OCI-LY7 (cell line): Measurements from ENCODE around the gene HSF2BP. TPM values are rescaled to one million over a fixed set of nuclear protein-coding genes. Genes with fewer than 3 reads are reported as not detected.

ENCODE experiments used
- Bru-seq: library from RNA; stranded (reverse); fragments of 400-500 nt; gene quantifications from one replicate; lab custom pipeline; 2021; lab: Mats Ljungman, UMichigan
- BruChase-seq, 2 experiments: library from RNA; stranded (reverse); fragments of 400-500 nt; gene quantifications; one replicate each; lab custom pipeline; 2021; lab: Mats Ljungman, UMichigan
- BruUV-seq: library from RNA; stranded (reverse); fragments of 400-500 nt; replicated peaks from 2 replicates; lab custom pipeline; 2021; lab: Mats Ljungman, UMichigan
- CTCF ChIA-PET: fragments of 300-600 bp; sonication (Branson Sonifier 250); formaldehyde crosslinking; loops from one replicate; lab custom pipeline; 2022; ENCODE audit warnings: antibody characterized with exemption; ENCODE audit not compliant: unreplicated experiment; lab: Charles Lee
- POLR2A ChIA-PET: fragments of 300-600 bp; sonication (Branson Sonifier 250); formaldehyde crosslinking; loops from one replicate; lab custom pipeline; 2022; ENCODE audit warnings: antibody characterized with exemption; lab: Charles Lee
- DNase-seq: peaks from one replicate; pipeline ENCODE4 v3.0.0-alpha.2; 2015; ENCODE audit warnings: low spot score
- H2AFZ ChIP-seq: fragments of 200-600 bp; sonication (generic), shearing (Covaris generic); 2 replicates; pipeline ENCODE4 v1.6.1; 2014; ENCODE audit warnings: mild to moderate bottlenecking, antibody characterized with exemption, low read length, moderate library complexity
- H3K27ac ChIP-seq: fragments of 200-600 bp; sonication (generic); 2 replicates; pipeline ENCODE4 v1.5.1; 2014; ENCODE audit warnings: mixed run types, low read depth, mild to moderate bottlenecking, moderate library complexity, low read length, inconsistent platforms; ENCODE audit not compliant: poor library complexity, severe bottlenecking
- H3K36me3 ChIP-seq: fragments of 200-600 bp; sonication (generic); 2 replicates; pipeline ENCODE4 v1.6.1; 2014; ENCODE audit warnings: mild to moderate bottlenecking, antibody characterized with exemption, low read length, moderate library complexity, mixed read lengths; ENCODE audit not compliant: insufficient read depth
- H3K4me1 ChIP-seq: fragments of 200-600 bp; sonication (generic); 2 replicates; pipeline ENCODE4 v1.5.1; 2014; ENCODE audit warnings: mild to moderate bottlenecking, low read length; ENCODE audit not compliant: insufficient read depth, poor library complexity, severe bottlenecking
- H3K4me2 ChIP-seq: fragments of 200-600 bp; sonication (generic); 2 replicates; pipeline ENCODE4 v1.6.1; 2014; ENCODE audit warnings: mild to moderate bottlenecking, low read length
- H3K4me3 ChIP-seq: fragments of 200-600 bp; sonication (generic); 2 replicates; pipeline ENCODE4 v1.5.1; 2014; ENCODE audit warnings: mild to moderate bottlenecking, low read depth, low read length; ENCODE audit not compliant: poor library complexity, severe bottlenecking
- H3K79me2 ChIP-seq: fragments of 200-600 bp; sonication (generic); 2 replicates; pipeline ENCODE4 v1.6.1; 2016; ENCODE audit warnings: low read depth, mild to moderate bottlenecking, low read length, moderate library complexity, mixed read lengths; ENCODE audit not compliant: insufficient read depth
- H3K9me2 ChIP-seq: fragments of 200-600 bp; sonication (generic); 2 replicates; pipeline ENCODE4 v1.6.1; 2016; ENCODE audit warnings: mild to moderate bottlenecking, low read length, mixed read lengths; ENCODE audit not compliant: insufficient read depth
- H3K9me3 ChIP-seq: fragments of 200-600 bp; sonication (generic); 2 replicates; pipeline ENCODE4 v1.6.1; 2014; ENCODE audit warnings: mild to moderate bottlenecking, mixed run types, low read length, mixed read lengths
- H4K20me1 ChIP-seq: fragments of 200-600 bp; sonication (generic); 2 replicates; pipeline ENCODE4 v1.6.1; 2014; ENCODE audit warnings: mild to moderate bottlenecking, antibody characterized with exemption, low read length, moderate library complexity, mixed read lengths; ENCODE audit not compliant: insufficient read depth
- CTCF ChIP-seq: fragments of 200-600 bp; sonication (generic); conservative IDR thresholded peaks from 2 replicates; pipeline ENCODE4 v1.5.1; 2014; ENCODE audit warnings: mild to moderate bottlenecking, antibody characterized with exemption, low read length, moderate library complexity, mixed read lengths
- EZH2phosphoT487 ChIP-seq: fragments of 200-600 bp; sonication (generic); IDR thresholded peaks from 2 replicates; pipeline ENCODE4 v1.6.1; 2018; ENCODE audit warnings: low read depth, borderline replicate concordance, mild to moderate bottlenecking, mixed run types, antibody characterized with exemption, low read length, moderate library complexity, mixed read lengths
- intact Hi-C: fragments of 100-400 bp; cut with micrococcal nuclease; formaldehyde crosslinking; loops from one replicate; pipeline ENCODE4 v1.10.0; 2022; ENCODE audit not compliant: unreplicated experiment
- long read RNA-seq: library from polyadenylated mRNA; stranded (forward); transcript quantifications from one replicate; pipeline ENCODE4 v2.0.0, GENCODE V29; 2022
- total RNA-seq, 2 experiments: library from RNA; depleted of rRNA in 1 of 2; stranded (reverse); fragments of >200 nt in 1 of 2; shearing (Covaris generic) in 1 of 2; gene quantifications; 2 replicates each; pipeline ENCODE4 v1.2.3, GENCODE V29; 2014 to 2022

Gene HSF2BP
- total RNA-seq (2014; rRNA removed; shearing (Covaris generic)) (3.5 and 6.8 TPM in 2 replicates), total RNA-seq (2022) (5.0 and 5.1 TPM in 2 replicates), Bru-seq, nascent RNA (percentile 40 among the genes with signal in this experiment), BruChase-seq, experiment 1, labeled RNA remaining after a 6-hour chase (percentile 43 among the genes with signal in this experiment), BruChase-seq, experiment 2, labeled RNA remaining after a 2-hour chase (percentile 38 among the genes with signal in this experiment)
- long read RNA-seq, partial matches to known transcripts: 2 of 6 reads
- long read RNA-seq, other reads (novel, unspliced or antisense): 2 of 6 reads

DNA sequence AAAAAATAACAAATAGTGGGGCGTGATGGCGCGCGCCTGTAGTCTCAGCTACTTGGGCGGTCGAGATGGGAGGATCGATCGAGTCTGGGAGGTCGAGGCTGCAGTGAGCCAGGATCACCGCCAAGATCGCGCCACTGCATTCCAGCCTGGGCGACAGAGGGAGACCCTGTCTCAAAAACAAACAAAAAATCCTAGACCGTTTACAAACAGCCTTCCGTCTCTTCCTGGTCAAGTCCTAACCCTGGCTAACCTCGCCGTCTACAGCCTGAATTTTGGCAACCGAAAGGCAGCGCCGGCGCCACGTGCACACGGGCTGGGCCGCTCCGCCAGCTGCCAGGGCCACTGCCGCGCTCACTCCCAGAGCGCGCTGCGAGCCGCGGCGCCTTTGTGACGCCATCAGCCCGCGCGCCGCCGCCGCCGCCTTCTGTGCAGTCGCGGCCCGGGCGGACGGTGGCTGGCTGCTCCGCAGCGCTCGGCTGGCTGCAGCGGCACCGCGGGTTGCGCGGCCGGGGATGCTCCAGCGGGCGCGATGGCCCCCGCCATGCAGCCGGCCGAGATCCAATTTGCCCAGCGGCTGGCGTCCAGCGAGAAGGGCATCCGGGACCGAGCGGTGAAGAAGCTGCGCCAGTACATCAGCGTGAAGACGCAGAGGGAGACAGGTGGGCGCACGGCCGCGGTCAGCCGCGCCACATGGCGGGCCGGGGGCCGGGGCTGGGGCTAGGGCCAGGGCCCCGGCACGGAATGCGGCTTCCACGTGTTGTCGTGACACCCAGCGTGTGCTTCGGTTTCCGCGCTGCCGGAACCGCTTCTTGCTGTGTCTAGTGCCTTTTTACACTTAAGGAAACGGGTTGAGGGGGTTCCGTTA is at the start of gene HSF2BP, which contains the start of gene RRP1B:
HSF2BP (minus strand) TSS at position 353 of the 865 bp plus-strand sequence. CDS start 1,392 bp downstream, outside the sequence.
RRP1B (plus strand) TSS at position 425 of the 865 bp plus-strand sequence; CDS start at position 530, 105 bp downstream.
- peaks cover 37% of the 10 kb centered on the region for H3K36me3 ChIP-seq
- H3K9me3 ChIP-seq: no peaks in the 10 kb centered on the region
- H3K9me2 ChIP-seq: no peaks in the 10 kb centered on the region
- H2AFZ ChIP-seq: peak within 1 kb of the TSS; percentile 58; the same call in 1 of the 2 replicates
- POLR2A ChIA-PET: no interaction called here
- peak within 1 kb of the TSS; percentile 96 for H3K4me3 ChIP-seq
- TF ChIP-seq CTCF: no peak
- no peak for TF ChIP-seq EZH2phosphoT487
- peak within 1 kb of the TSS; percentile 82 for H3K4me2 ChIP-seq
- peak; percentile 90 for DNase-seq
- H4K20me1 ChIP-seq: peaks cover 30% of the 10 kb centered on the region
- peak within 1 kb of the TSS; percentile 79 for H3K27ac ChIP-seq
- peaks cover 24% of the 10 kb centered on the region for H3K4me1 ChIP-seq
- no TSS peak for BruUV-seq
- peaks cover 48% of the 10 kb centered on the region for H3K79me2 ChIP-seq
- CTCF ChIA-PET: no interaction called here
- intact Hi-C loops: loop anchor here (10.0 kb wide), 1 partner anchor 1005 kb away; the partner anchor contains the start of gene PDE9A

- Histone ChIP-seq H3K27ac (no peak overlapping the region), H3K4me2 (no peak overlapping the region), H3K4me3 (no peak overlapping the region), H3K4me1 (no peaks in the 10 kb centered on the region), H2AFZ (no peak overlapping the region), H3K36me3 (no peaks in the 10 kb centered on the region), H4K20me1 (no peaks in the 10 kb centered on the region), H3K79me2 (no peaks in the 10 kb centered on the region), H3K9me3 (no peaks in the 10 kb centered on the region), H3K9me2 (no peaks in the 10 kb centered on the region)
- no peak for DNase-seq
- no TSS peak for BruUV-seq
- no peak for TF ChIP-seq CTCF
- TF ChIP-seq EZH2phosphoT487: no peak
- intact Hi-C loops: no loop called here
- POLR2A ChIA-PET: no interaction called here
- CTCF ChIA-PET: no interaction called here
These were observed 49.6 kb upstream of the HSF2BP start for GRCh38 chr21:43708745-43709381.
